HepG2 (cell line): ENCODE measurements around the gene DDX11. TPM values are rescaled to one million over a fixed set of nuclear protein-coding genes. Genes with fewer than 3 reads are reported as not detected.
"Not testable (repeated sequence)": the region's sequence is repeated elsewhere in the genome, so short reads cannot be mapped to it uniquely, and the experiment has no call there.

Experiments
- CBX1 ChIP-seq: IDR thresholded peaks from one replicate; pipeline ENCODE4 v1.6.1; 2016; ENCODE audit warnings: antibody characterized with exemption, low read depth
- FOXA1 ChIP-seq, 2 experiments: fragments of 450-650 bp in 1 of 2; sonication (generic) in 1 of 2; formaldehyde crosslinking in 1 of 2; IDR thresholded peaks; 2 replicates each; pipeline versions ENCODE4 v1.4.0 to v1.6.1; 2016 to 2020; ENCODE audit warnings: missing genetic modification reagents in 1 of 2
- FOXA3 ChIP-seq: IDR thresholded peaks from 2 replicates; pipeline ENCODE4 v1.6.1; 2016; ENCODE audit warnings: missing genetic modification reagents, missing compliant biosample characterization
- GABPB1 ChIP-seq: IDR thresholded peaks from 2 replicates; pipeline ENCODE4 v1.6.1; 2016; ENCODE audit warnings: mild to moderate bottlenecking, missing genetic modification reagents, moderate library complexity, missing compliant biosample characterization
- GFI1 ChIP-seq: sonication (generic); formaldehyde crosslinking; IDR thresholded peaks from 2 replicates; pipeline ENCODE4 v1.5.0; 2020; ENCODE audit warnings: missing genetic modification reagents, mild to moderate bottlenecking, borderline replicate concordance
- HNRNPL ChIP-seq: fragments of 200-400 bp; formaldehyde crosslinking; IDR thresholded peaks from 2 replicates; pipeline ENCODE4 v1.6.1; 2017; ENCODE audit warnings: mild to moderate bottlenecking, low read depth, low read length
- POLR2A ChIP-seq, 2 experiments: IDR thresholded peaks; 2 replicates each; pipeline ENCODE4 v1.6.1; 2011; ENCODE audit warnings: low read depth in 2 of 2, low read length in 2 of 2, mild to moderate bottlenecking in 1 of 2, moderate library complexity in 1 of 2; ENCODE audit not compliant: insufficient read depth in 1 of 2
- RFXAP ChIP-seq: sonication (generic); formaldehyde crosslinking; IDR thresholded peaks from 2 replicates; pipeline ENCODE4 v1.4.0; 2020; ENCODE audit warnings: missing genetic modification reagents, borderline replicate concordance
- ZMAT3 ChIP-seq: sonication (generic); formaldehyde crosslinking; conservative IDR thresholded peaks from 2 replicates; pipeline ENCODE4 v1.7.0; 2021; ENCODE audit warnings: missing genetic modification reagents
- ZMYM4 ChIP-seq: sonication (generic); formaldehyde crosslinking; IDR thresholded peaks from 2 replicates; pipeline ENCODE4 v1.8.1; 2023; ENCODE audit warnings: mild to moderate bottlenecking, missing genetic modification reagents
- ZNF792 ChIP-seq: IDR thresholded peaks from 2 replicates; pipeline ENCODE4 v1.6.1; 2016
- ZNF839 ChIP-seq: sonication (generic); formaldehyde crosslinking; IDR thresholded peaks from 2 replicates; pipeline ENCODE4 v1.4.0; 2020; ENCODE audit warnings: missing genetic modification reagents, mild to moderate bottlenecking, borderline replicate concordance
- polyA plus RNA-seq, 8 experiments: library from polyadenylated mRNA; depleted of rRNA in 3 of 8; stranded (reverse) in 7 of 8; unstranded in 1 of 8; fragments of >200 nt; fragmentation: Illumina TruSeq in 4 of 8; extraction: Trizol in 4 of 8; gene quantifications; 2 replicates each; pipeline versions ENCODE4 v1.2.1 to v1.2.3, GENCODE V29; 2011 to 2016; ENCODE audit warnings: low read depth in 4 of 8, missing spikeins in 1 of 8, mixed read lengths in 1 of 8; ENCODE audit not compliant: insufficient read depth in 1 of 8
- total RNA-seq, 5 experiments: library from RNA; depleted of rRNA; stranded (reverse); fragments of >200 nt; fragmentation: Illumina TruSeq; extraction: Trizol; gene quantifications; 2 replicates each; pipeline ENCODE4 v1.2.3, GENCODE V29; 2016; ENCODE audit warnings: low read depth in 1 of 5
- TF ChIP-seq, protein P1 (sequence below): IDR thresholded peaks from 2 replicates; pipeline ENCODE4 v1.6.1; 2016; ENCODE audit warnings: missing compliant biosample characterization, missing genetic modification reagents, borderline replicate concordance
- TF ChIP-seq, protein P2 (sequence below): sonication (generic); formaldehyde crosslinking; IDR thresholded peaks from 2 replicates; pipeline ENCODE4; 2020; ENCODE audit warnings: missing genetic modification reagents, mild to moderate bottlenecking, borderline replicate concordance
- TF ChIP-seq, protein P3 (sequence below): sonication (generic); formaldehyde crosslinking; IDR thresholded peaks from 2 replicates; pipeline ENCODE4 v1.8.0; 2022; ENCODE audit warnings: missing genetic modification reagents, low read depth, mild to moderate bottlenecking, borderline replicate concordance
- TF ChIP-seq, protein P4 (sequence below): sonication (generic); formaldehyde crosslinking; IDR thresholded peaks from 2 replicates; pipeline ENCODE4 v1.4.0; 2020; ENCODE audit warnings: low read depth, missing genetic modification reagents

DDX11 gene
- total and polyA plus RNA-seq, 2 of the 13 experiments (the other 11 are each of a cell fraction or from before 2014, with no cell fraction given), result 23.9 to 40.8 TPM

DNA sequence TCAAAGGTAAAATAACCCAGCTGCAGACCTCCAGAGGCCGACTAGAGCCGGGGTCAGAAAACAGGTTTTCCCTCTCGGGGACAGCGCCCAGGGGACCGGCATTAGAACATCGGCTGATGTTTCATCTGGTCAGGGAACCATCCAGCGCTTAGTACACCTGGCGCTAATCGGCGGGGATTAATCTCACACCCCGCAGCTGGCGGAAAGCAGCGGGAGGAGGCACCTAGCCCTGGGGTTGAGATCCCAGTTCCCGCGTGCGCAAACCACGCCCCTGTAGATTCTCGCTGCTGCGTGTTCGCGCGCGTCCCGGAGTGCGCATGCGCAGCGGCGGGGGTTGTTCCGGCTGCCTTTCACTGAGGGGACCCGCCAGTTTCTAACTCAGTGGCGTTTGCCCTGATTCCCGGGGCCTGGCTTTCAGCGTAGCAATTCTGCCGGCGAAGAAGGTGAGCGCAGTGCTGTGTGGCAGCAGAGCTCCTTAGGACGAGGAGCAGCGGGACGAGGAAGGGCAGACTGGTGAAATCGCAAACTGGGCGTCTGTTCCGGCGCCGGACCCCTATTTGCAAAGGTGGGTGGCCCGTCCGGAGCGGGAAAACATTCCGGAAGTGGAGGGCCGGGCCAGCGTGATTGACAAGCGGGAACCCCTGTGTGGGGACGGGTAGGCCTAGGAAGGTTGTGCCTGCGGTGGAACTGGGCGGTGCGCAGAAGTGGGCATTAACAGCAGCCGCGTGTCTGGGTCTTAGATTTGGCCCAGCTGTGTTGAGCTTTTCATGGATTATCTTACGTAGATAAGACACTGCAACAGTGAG, at the start of gene DDX11 (continued):
- TF ChIP-seq, protein P1, sequence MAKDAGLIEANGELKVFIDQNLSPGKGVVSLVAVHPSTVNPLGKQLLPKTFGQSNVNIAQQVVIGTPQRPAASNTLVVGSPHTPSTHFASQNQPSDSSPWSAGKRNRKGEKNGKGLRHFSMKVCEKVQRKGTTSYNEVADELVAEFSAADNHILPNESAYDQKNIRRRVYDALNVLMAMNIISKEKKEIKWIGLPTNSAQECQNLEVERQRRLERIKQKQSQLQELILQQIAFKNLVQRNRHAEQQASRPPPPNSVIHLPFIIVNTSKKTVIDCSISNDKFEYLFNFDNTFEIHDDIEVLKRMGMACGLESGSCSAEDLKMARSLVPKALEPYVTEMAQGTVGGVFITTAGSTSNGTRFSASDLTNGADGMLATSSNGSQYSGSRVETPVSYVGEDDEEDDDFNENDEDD, result peak; percentile 88; the same call in 1 of the 2 replicates
- TF ChIP-seq FOXA1 (IDR thresholded peaks at IDR 0.05), result not testable (repeated sequence)
- TF ChIP-seq FOXA1 (CRISPR knock-in tag; IDR thresholded peaks at IDR 0.05) (0 out of 2 replicates have a peak, but pooled peaks have one; percentile 2), HNRNPL (0 out of 2 replicates have a peak, but pooled peaks have one; percentile 51), GFI1 (CRISPR knock-in tag) (0 out of 2 replicates have a peak, but pooled peaks have one; percentile 54), ZMAT3 (CRISPR knock-in tag) (peak; percentile 78; the same call in 1 of the 2 replicates), FOXA3 (CRISPR knock-in tag) (0 out of 2 replicates have a peak, but pooled peaks have one; percentile 6), GABPB1 (CRISPR knock-in tag) (peak; percentile 97), CBX1 (peak; percentile 26), RFXAP (0 out of 2 replicates have a peak, but pooled peaks have one; percentile 22), ZNF839 (CRISPR knock-in tag) (peak; percentile 21; the same call in 1 of the 2 replicates), ZNF792 (0 out of 2 replicates have a peak, but pooled peaks have one; percentile 7), ZMYM4 (peak; percentile 32; the same call in 1 of the 2 replicates), POLR2A (IDR thresholded peaks at IDR 0.05; ENCODE audit: insufficient read depth in 1 of 2, low read depth in 2 of 2, low read length in 2 of 2) (peak; percentile 64 to 71; a peak in 3 of 4 replicates)
- TF ChIP-seq, protein P2, sequence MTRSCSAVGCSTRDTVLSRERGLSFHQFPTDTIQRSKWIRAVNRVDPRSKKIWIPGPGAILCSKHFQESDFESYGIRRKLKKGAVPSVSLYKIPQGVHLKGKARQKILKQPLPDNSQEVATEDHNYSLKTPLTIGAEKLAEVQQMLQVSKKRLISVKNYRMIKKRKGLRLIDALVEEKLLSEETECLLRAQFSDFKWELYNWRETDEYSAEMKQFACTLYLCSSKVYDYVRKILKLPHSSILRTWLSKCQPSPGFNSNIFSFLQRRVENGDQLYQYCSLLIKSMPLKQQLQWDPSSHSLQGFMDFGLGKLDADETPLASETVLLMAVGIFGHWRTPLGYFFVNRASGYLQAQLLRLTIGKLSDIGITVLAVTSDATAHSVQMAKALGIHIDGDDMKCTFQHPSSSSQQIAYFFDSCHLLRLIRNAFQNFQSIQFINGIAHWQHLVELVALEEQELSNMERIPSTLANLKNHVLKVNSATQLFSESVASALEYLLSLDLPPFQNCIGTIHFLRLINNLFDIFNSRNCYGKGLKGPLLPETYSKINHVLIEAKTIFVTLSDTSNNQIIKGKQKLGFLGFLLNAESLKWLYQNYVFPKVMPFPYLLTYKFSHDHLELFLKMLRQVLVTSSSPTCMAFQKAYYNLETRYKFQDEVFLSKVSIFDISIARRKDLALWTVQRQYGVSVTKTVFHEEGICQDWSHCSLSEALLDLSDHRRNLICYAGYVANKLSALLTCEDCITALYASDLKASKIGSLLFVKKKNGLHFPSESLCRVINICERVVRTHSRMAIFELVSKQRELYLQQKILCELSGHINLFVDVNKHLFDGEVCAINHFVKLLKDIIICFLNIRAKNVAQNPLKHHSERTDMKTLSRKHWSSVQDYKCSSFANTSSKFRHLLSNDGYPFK (CRISPR knock-in tag), result peak; percentile 54; the same call in 1 of the 2 replicates
- TF ChIP-seq, protein P3, sequence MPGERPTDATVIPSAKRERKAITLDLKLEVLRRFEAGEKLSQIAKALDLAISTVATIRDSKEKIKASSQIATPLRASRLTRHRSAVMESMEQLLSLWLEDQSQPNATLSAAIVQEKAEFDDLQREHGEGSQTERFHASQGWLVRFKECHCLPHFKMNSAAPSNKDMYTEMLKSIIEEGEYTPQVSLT (CRISPR knock-in tag), result 0 out of 2 replicates have a peak, but pooled peaks have one; percentile 34
- TF ChIP-seq, protein P4, sequence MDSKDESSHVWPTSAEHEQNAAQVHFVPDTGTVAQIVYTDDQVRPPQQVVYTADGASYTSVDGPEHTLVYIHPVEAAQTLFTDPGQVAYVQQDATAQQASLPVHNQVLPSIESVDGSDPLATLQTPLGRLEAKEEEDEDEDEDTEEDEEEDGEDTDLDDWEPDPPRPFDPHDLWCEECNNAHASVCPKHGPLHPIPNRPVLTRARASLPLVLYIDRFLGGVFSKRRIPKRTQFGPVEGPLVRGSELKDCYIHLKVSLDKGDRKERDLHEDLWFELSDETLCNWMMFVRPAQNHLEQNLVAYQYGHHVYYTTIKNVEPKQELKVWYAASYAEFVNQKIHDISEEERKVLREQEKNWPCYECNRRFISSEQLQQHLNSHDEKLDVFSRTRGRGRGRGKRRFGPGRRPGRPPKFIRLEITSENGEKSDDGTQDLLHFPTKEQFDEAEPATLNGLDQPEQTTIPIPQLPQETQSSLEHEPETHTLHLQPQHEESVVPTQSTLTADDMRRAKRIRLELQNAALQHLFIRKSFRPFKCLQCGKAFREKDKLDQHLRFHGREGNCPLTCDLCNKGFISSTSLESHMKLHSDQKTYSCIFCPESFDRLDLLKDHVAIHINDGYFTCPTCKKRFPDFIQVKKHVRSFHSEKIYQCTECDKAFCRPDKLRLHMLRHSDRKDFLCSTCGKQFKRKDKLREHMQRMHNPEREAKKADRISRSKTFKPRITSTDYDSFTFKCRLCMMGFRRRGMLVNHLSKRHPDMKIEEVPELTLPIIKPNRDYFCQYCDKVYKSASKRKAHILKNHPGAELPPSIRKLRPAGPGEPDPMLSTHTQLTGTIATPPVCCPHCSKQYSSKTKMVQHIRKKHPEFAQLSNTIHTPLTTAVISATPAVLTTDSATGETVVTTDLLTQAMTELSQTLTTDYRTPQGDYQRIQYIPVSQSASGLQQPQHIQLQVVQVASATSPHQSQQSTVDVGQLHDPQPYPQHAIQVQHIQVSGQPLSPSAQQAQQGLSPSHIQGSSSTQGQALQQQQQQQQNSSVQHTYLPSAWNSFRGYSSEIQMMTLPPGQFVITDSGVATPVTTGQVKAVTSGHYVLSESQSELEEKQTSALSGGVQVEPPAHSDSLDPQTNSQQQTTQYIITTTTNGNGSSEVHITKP, result peak; percentile 81
